ENCODE measurements around the gene MYO10.

MYO10 gene

GRCh38 chr5:16788957-16789356 is 147.1 kb downstream of the MYO10 start:
- DNase-seq (ENCODE audit: insufficient read length, low spot score) (no peak), FAIRE-seq (no peak)
- TF ChIP-seq TAF1 (IDR thresholded peaks at IDR 0.05; ENCODE audit: low read depth, low read length): no peak
- no peak for TF ChIP-seq SPI1 (IDR thresholded peaks at IDR 0.05; ENCODE audit: low read depth, low read length)
- TF ChIP-seq POU2F2 (IDR thresholded peaks at IDR 0.05; ENCODE audit: low read depth, low read length): no peak
- no peak for TF ChIP-seq POLR2AphosphoS5 (IDR thresholded peaks at IDR 0.05; ENCODE audit: low read depth, low read length)
- TF ChIP-seq POLR2A (IDR thresholded peaks at IDR 0.05; ENCODE audit: low read depth, low read length): no peak
- TF ChIP-seq PAX5 (IDR thresholded peaks at IDR 0.05; ENCODE audit: insufficient read depth, low read length, severe bottlenecking): no peak

DNA sequence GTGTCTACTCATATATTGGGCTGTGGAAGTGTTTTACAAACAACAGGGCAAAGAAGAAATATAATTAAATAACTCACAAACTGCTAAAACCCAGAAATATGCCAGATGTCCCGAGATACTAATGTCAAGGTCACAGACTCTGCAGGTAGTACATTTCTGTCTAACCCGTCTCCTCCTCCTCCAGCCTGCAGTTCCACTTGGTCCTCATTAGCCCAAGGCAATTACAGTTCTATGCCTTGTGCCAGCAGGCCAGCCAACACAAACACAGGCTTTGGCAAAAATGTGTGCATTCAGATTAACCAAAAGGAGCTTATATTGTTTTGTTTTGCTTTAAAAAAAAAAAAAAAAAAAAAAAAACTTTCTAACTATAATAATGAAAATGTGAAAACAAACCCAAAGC is 148.8 kb downstream of the MYO10 start:
- FAIRE-seq: no peak
- TF ChIP-seq TAF1 (IDR thresholded peaks at IDR 0.05; ENCODE audit: low read depth, low read length): no peak
- DNase-seq (ENCODE audit: insufficient read length, low spot score): no peak

- DNase-seq (ENCODE audit: insufficient read length, low spot score) (no peak), FAIRE-seq (no peak)
- no peak for TF ChIP-seq POLR2A (IDR thresholded peaks at IDR 0.05; ENCODE audit: low read depth, low read length)
- no peak for TF ChIP-seq SPI1 (IDR thresholded peaks at IDR 0.05; ENCODE audit: low read depth, low read length)
- TF ChIP-seq PAX5 (IDR thresholded peaks at IDR 0.05; ENCODE audit: insufficient read depth, low read length, severe bottlenecking): no peak
- no peak for TF ChIP-seq TAF1 (IDR thresholded peaks at IDR 0.05; ENCODE audit: low read depth, low read length)
- TF ChIP-seq POU2F2 (IDR thresholded peaks at IDR 0.05; ENCODE audit: low read depth, low read length): no peak
- no peak for TF ChIP-seq POLR2AphosphoS5 (IDR thresholded peaks at IDR 0.05; ENCODE audit: low read depth, low read length)
These were observed 151.0 kb downstream of the MYO10 start for GRCh38 chr5:16784843-16785791.

DNA sequence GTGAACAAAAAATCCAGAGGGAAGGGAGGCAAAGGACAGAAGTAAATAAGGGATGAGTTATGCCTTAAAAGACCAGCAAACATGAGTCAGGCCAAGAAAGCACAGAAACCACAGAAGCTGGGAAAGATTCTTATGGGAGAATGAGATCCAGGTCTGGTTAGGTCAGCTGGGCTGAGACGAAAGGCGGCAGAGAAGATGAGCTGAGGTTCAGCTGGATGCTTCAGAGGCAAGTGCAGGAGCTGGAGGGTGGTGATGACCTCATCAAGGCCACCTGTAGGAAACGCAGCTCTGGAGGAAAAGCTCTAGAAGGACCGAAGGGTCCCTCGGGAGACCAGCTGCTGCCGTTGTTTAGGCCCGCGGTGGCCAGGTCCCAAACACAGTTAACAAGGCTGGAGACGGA is 152.0 kb downstream of the MYO10 start:
- DNase-seq (ENCODE audit: insufficient read length, low spot score) (no peak), FAIRE-seq (no peak)
- no peak for TF ChIP-seq POLR2AphosphoS5 (IDR thresholded peaks at IDR 0.05; ENCODE audit: low read depth, low read length)
- TF ChIP-seq POU2F2 (IDR thresholded peaks at IDR 0.05; ENCODE audit: low read depth, low read length): no peak
- no peak for TF ChIP-seq TAF1 (IDR thresholded peaks at IDR 0.05; ENCODE audit: low read depth, low read length)
- TF ChIP-seq SPI1 (IDR thresholded peaks at IDR 0.05; ENCODE audit: low read depth, low read length): no peak
- no peak for TF ChIP-seq PAX5 (IDR thresholded peaks at IDR 0.05; ENCODE audit: insufficient read depth, low read length, severe bottlenecking)
- TF ChIP-seq POLR2A (IDR thresholded peaks at IDR 0.05; ENCODE audit: low read depth, low read length): no peak

- DNase-seq (ENCODE audit: insufficient read length, low spot score) (no peak), FAIRE-seq (no peak)
- no peak for TF ChIP-seq PAX5 (IDR thresholded peaks at IDR 0.05; ENCODE audit: insufficient read depth, low read length, severe bottlenecking)
- no peak for TF ChIP-seq POU2F2 (IDR thresholded peaks at IDR 0.05; ENCODE audit: low read depth, low read length)
- no peak for TF ChIP-seq TAF1 (IDR thresholded peaks at IDR 0.05; ENCODE audit: low read depth, low read length)
- TF ChIP-seq SPI1 (IDR thresholded peaks at IDR 0.05; ENCODE audit: low read depth, low read length): no peak
- no peak for TF ChIP-seq POLR2A (IDR thresholded peaks at IDR 0.05; ENCODE audit: low read depth, low read length)
- no peak for TF ChIP-seq POLR2AphosphoS5 (IDR thresholded peaks at IDR 0.05; ENCODE audit: low read depth, low read length)
These were observed 154.1 kb downstream of the MYO10 start for GRCh38 chr5:16781828-16782626.

DNA sequence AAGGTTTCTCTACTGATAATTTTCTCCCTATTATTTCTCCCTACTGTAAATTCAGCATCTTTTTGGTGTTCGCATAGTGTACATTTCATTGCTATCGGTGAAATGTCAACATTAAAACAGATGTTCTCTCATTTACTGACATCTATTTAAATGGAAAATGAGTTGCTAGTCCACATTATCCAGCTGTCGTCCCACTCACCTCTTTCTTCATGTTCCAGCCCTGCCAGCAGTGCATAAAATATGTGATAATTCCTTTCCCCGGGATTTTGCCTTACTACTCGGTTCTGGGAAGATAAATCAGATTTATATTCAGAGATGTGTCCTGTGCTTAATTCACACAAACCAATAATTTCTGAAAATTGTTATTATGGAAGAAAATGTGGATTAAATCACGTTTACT is 155.8 kb downstream of the MYO10 start:
- TF ChIP-seq POLR2A (IDR thresholded peaks at IDR 0.05; ENCODE audit: low read depth, low read length) (no peak), POLR2AphosphoS5 (IDR thresholded peaks at IDR 0.05; ENCODE audit: low read depth, low read length) (no peak), POU2F2 (IDR thresholded peaks at IDR 0.05; ENCODE audit: low read depth, low read length) (no peak), SPI1 (IDR thresholded peaks at IDR 0.05; ENCODE audit: low read depth, low read length) (no peak), PAX5 (IDR thresholded peaks at IDR 0.05; ENCODE audit: insufficient read depth, low read length, severe bottlenecking) (no peak), TAF1 (IDR thresholded peaks at IDR 0.05; ENCODE audit: low read depth, low read length) (no peak)
- FAIRE-seq (no peak), DNase-seq (ENCODE audit: insufficient read length, low spot score) (no peak)

DNA sequence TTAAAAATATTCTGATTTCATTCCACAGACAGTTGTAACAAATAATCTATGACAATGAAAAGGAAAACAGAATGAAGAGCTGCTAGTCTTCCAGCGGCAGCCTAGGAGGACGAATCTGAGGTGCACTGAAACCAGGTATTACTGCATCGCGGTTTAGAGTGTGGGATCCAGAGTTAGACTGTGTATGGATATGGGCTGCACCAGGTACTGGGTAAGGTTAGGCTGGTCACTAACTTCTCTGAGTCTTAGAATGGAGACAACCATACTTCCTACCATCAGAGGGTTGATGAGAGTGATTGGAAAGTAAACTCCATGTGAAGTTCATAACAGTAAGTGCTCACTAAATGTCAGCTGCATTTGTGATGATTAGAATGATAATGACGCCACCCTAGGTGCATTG is 158.7 kb downstream of the MYO10 start:
- TF ChIP-seq PAX5 (IDR thresholded peaks at IDR 0.05; ENCODE audit: insufficient read depth, low read length, severe bottlenecking): no peak
- no peak for TF ChIP-seq POLR2AphosphoS5 (IDR thresholded peaks at IDR 0.05; ENCODE audit: low read depth, low read length)
- no peak for TF ChIP-seq POU2F2 (IDR thresholded peaks at IDR 0.05; ENCODE audit: low read depth, low read length)
- no peak for TF ChIP-seq TAF1 (IDR thresholded peaks at IDR 0.05; ENCODE audit: low read depth, low read length)
- TF ChIP-seq SPI1 (IDR thresholded peaks at IDR 0.05; ENCODE audit: low read depth, low read length): no peak
- no peak for TF ChIP-seq POLR2A (IDR thresholded peaks at IDR 0.05; ENCODE audit: low read depth, low read length)
- DNase-seq (ENCODE audit: insufficient read length, low spot score) (no peak), FAIRE-seq (no peak)

- TF ChIP-seq POU2F2 (IDR thresholded peaks at IDR 0.05; ENCODE audit: low read depth, low read length) (no peak), PAX5 (IDR thresholded peaks at IDR 0.05; ENCODE audit: insufficient read depth, low read length, severe bottlenecking) (no peak), SPI1 (IDR thresholded peaks at IDR 0.05; ENCODE audit: low read depth, low read length) (no peak), POLR2A (IDR thresholded peaks at IDR 0.05; ENCODE audit: low read depth, low read length) (no peak), POLR2AphosphoS5 (IDR thresholded peaks at IDR 0.05; ENCODE audit: low read depth, low read length) (no peak), TAF1 (IDR thresholded peaks at IDR 0.05; ENCODE audit: low read depth, low read length) (no peak)
- no peak for DNase-seq (ENCODE audit: insufficient read length, low spot score)
- no peak for FAIRE-seq
These were observed 159.4 kb downstream of the MYO10 start for GRCh38 chr5:16776611-16777251.

DNA sequence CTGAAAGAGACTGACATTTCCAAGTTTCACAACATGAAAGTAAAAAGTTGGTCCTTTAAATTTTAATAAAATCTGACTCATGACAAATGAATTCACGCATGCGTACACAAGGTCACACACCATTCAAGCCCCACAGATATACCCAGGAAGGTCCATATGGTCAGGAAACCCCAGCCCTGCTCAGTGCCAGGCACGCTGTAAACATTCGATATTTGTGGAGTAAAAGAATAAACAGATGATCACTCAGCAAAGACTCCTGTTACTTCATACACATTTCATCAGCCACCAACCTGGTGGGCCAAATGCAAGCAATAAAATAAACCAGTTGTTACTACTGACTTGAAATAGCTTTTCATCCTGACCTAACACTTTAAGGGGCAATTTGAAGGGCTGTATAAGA is 161.3 kb downstream of the MYO10 start:
- DNase-seq (ENCODE audit: insufficient read length, low spot score) (no peak), FAIRE-seq (no peak)
- no peak for TF ChIP-seq POLR2AphosphoS5 (IDR thresholded peaks at IDR 0.05; ENCODE audit: low read depth, low read length)
- no peak for TF ChIP-seq SPI1 (IDR thresholded peaks at IDR 0.05; ENCODE audit: low read depth, low read length)
- no peak for TF ChIP-seq TAF1 (IDR thresholded peaks at IDR 0.05; ENCODE audit: low read depth, low read length)
- no peak for TF ChIP-seq POU2F2 (IDR thresholded peaks at IDR 0.05; ENCODE audit: low read depth, low read length)
- no peak for TF ChIP-seq POLR2A (IDR thresholded peaks at IDR 0.05; ENCODE audit: low read depth, low read length)
- TF ChIP-seq PAX5 (IDR thresholded peaks at IDR 0.05; ENCODE audit: insufficient read depth, low read length, severe bottlenecking): no peak
